BE2C (cell line): ENCODE data around the gene SESN3. TPM values are rescaled to one million over a fixed set of nuclear protein-coding genes. Genes with fewer than 3 reads are reported as not detected.
A peak's percentile ranks its signal among the peaks of the same experiment; 100 is the strongest.
"Not testable (repeated sequence)": the region's sequence is repeated elsewhere in the genome, so short reads cannot be mapped to it uniquely, and the experiment has no call there.

Experiments
- DNase-seq: peaks from one replicate; pipeline ENCODE4 v3.0.0-alpha.2; 2020
- H3K27me3 ChIP-seq: fragments of 250-450 bp; sonication (Bioruptor Pico); 2 replicates; pipeline ENCODE4 v1.5.1; 2020; ENCODE audit warnings: mild to moderate bottlenecking
- H3K36me3 ChIP-seq: fragments of 250-450 bp; sonication (Bioruptor Pico); 2 replicates; pipeline ENCODE4 v1.5.1; 2020; ENCODE audit warnings: mild to moderate bottlenecking
- H3K4me1 ChIP-seq: fragments of 250-450 bp; sonication (Bioruptor Pico); 2 replicates; pipeline ENCODE4 v1.5.1; 2020
- H3K4me3 ChIP-seq: 2 replicates; pipeline ENCODE4 v1.5.1; 2011; ENCODE audit warnings: low read depth, low read length
- H3K9me3 ChIP-seq: fragments of 250-450 bp; sonication (Bioruptor Pico); 2 replicates; pipeline ENCODE4 v1.5.1; 2020
- CTCF ChIP-seq: IDR thresholded peaks from 2 replicates; pipeline ENCODE4 v1.5.1; 2012; ENCODE audit warnings: mild to moderate bottlenecking, low read depth, low read length
- polyA plus RNA-seq: library from polyadenylated mRNA; unstranded; fragments of >200 nt; gene quantifications from one replicate; pipeline ENCODE4 v1.2.1, GENCODE V29; 2012; ENCODE audit warnings: low read depth, missing spikeins; ENCODE audit not compliant: insufficient read length, insufficient read depth

The SESN3 gene
- polyA plus RNA-seq = 3.3 TPM

- H3K36me3 ChIP-seq = no peaks in the 10 kb centered on the region
- peaks cover 8% of the 10 kb centered on the region for H3K4me1 ChIP-seq
- no peaks in the 10 kb centered on the region for H3K27me3 ChIP-seq
- peak; percentile 100 for DNase-seq
- H3K4me3 ChIP-seq = peak within 1 kb of the TSS; percentile 91
- TF ChIP-seq CTCF = no peak
- H3K9me3 ChIP-seq = no peaks in the 10 kb centered on the region
These were observed at the start of gene SESN3 for GRCh38 chr11:95231127-95231880. SESN3 (minus strand) TSS chr11:95231202; CDS start chr11:95230860, 342 bp downstream.

- no peak for TF ChIP-seq CTCF
- DNase-seq = peak; percentile 75
These were observed 49.2 kb upstream of the SESN3 start for GRCh38 chr11:95279921-95280868.

GRCh38 chr11:95277868-95278267, 46.9 kb upstream of the SESN3 start:
- no peak for DNase-seq

More at GRCh38 chr11:95279921-95280868, 49.2 kb upstream of the SESN3 start:
- Histone ChIP-seq H3K4me3 (no peak overlapping the region), H3K27me3 (no peaks in the 10 kb centered on the region), H3K9me3 (no peaks in the 10 kb centered on the region), H3K4me1 (no peaks in the 10 kb centered on the region; the same call in none of the 2 replicates), H3K36me3 (no peaks in the 10 kb centered on the region)

GRCh38 chr11:95276139-95276538, 45.1 kb upstream of the SESN3 start:
- no peaks in the 10 kb centered on the region for H3K27me3 ChIP-seq
- no peaks in the 10 kb centered on the region; the same call in none of the 2 replicates for H3K4me1 ChIP-seq
- DNase-seq = no peak
- TF ChIP-seq CTCF = no peak
- H3K36me3 ChIP-seq = no peaks in the 10 kb centered on the region
- no peak overlapping the region for H3K4me3 ChIP-seq
- no peaks in the 10 kb centered on the region for H3K9me3 ChIP-seq

More at GRCh38 chr11:95277868-95278267, 46.9 kb upstream of the SESN3 start:
- H3K9me3 ChIP-seq = no peaks in the 10 kb centered on the region
- H3K4me1 ChIP-seq = no peaks in the 10 kb centered on the region; the same call in none of the 2 replicates
- no peaks in the 10 kb centered on the region for H3K27me3 ChIP-seq
- TF ChIP-seq CTCF = no peak
- no peak overlapping the region for H3K4me3 ChIP-seq
- no peaks in the 10 kb centered on the region for H3K36me3 ChIP-seq

- DNase-seq, H3K4me3 ChIP-seq, H3K27me3 ChIP-seq, H3K9me3 ChIP-seq, H3K36me3 ChIP-seq: not testable (repeated sequence)
- H3K4me1 ChIP-seq = peaks cover 10% of the 10 kb centered on the region
These were observed 42.6 kb upstream of the SESN3 start for GRCh38 chr11:95273618-95274017.

GRCh38 chr11:95269036-95269819, 38.2 kb upstream of the SESN3 start:
- DNase-seq = no peak
- H3K4me3 ChIP-seq = no peak overlapping the region
- H3K4me1 ChIP-seq = peaks cover 18% of the 10 kb centered on the region
- no peak for TF ChIP-seq CTCF
- no peaks in the 10 kb centered on the region for H3K9me3 ChIP-seq
- no peaks in the 10 kb centered on the region for H3K36me3 ChIP-seq
- no peaks in the 10 kb centered on the region for H3K27me3 ChIP-seq
